ENCODE results near the gene KRTAP10-7.
"Not testable (repeated sequence)": the region's sequence is repeated elsewhere in the genome, so short reads cannot be mapped to it uniquely, and the experiment has no call there.

KRTAP10-7 gene

GRCh38 chr21:44646366-44647221 is 46.2 kb downstream of the KRTAP10-7 start, which contains the start of gene KRTAP10-11:
TSS of gene KRTAP10-11 (plus strand) at chr21:44646414. CDS start at chr21:44646459, 45 bp downstream.
- Histone ChIP-seq H3K9me3 (ENCODE audit: control extremely low read depth in 1 of 5, control insufficient read depth in 4 of 5, insufficient read depth in 2 of 5, low read depth in 1 of 5, low read length in 4 of 5) (peaks cover 6 to 16% (median 7%) of the 10 kb centered on the region in 5 experiments), H3K27me3 (replicated peaks in 2 of 5; ENCODE audit: control insufficient read depth in 4 of 5, insufficient read depth in 5 of 5, low read length in 4 of 5) (peaks cover 0 to 18% (median 0%) of the 10 kb centered on the region in 5 experiments)
- POLR2A ChIA-PET; CTCF ChIA-PET; H3K4me3 ChIP-seq (ENCODE audit: control insufficient read depth in 1 of 7, extremely low read depth in 1 of 7, insufficient read depth in 4 of 7, low read depth in 2 of 7, low read length in 6 of 7); H3K27ac ChIP-seq (ENCODE audit: insufficient read depth in 1 of 2, low read depth in 1 of 2, low read length in 2 of 2, poor library complexity in 1 of 2, severe bottlenecking in 2 of 2); H3K36me3 ChIP-seq (ENCODE audit: control insufficient read depth in 4 of 4, insufficient read depth in 4 of 4, low read length in 3 of 4); DNase-seq; H3K4me1 ChIP-seq (ENCODE audit: control extremely low read depth in 1 of 4, control insufficient read depth in 4 of 4, insufficient read depth in 4 of 4, low read length in 3 of 4): not testable (repeated sequence)
- 85% methylated on average over 19 of the region's 21 CpGs for WGBS (ENCODE audit: insufficient coverage)

GRCh38 chr21:44647222-44647552 is 46.8 kb downstream of the KRTAP10-7 start:
- Histone ChIP-seq H3K4me3 (ENCODE audit: control insufficient read depth in 1 of 7, extremely low read depth in 1 of 7, insufficient read depth in 4 of 7, low read depth in 2 of 7, low read length in 6 of 7) (no peak overlapping the region), H3K27ac (ENCODE audit: insufficient read depth in 1 of 2, low read depth in 1 of 2, low read length in 2 of 2, poor library complexity in 1 of 2, severe bottlenecking in 2 of 2) (no peak overlapping the region), H3K36me3 (ENCODE audit: control insufficient read depth in 4 of 4, insufficient read depth in 4 of 4, low read length in 3 of 4) (no peaks in the 10 kb centered on the region), H3K4me1 (ENCODE audit: control extremely low read depth in 1 of 4, control insufficient read depth in 4 of 4, insufficient read depth in 4 of 4, low read length in 3 of 4) (peaks cover 0 to 2% (median 0%) of the 10 kb centered on the region in 4 experiments), H3K27me3 (replicated peaks in 2 of 5; ENCODE audit: control insufficient read depth in 4 of 5, insufficient read depth in 5 of 5, low read length in 4 of 5) (peaks cover 0 to 18% (median 0%) of the 10 kb centered on the region in 5 experiments), H3K9me3 (ENCODE audit: control extremely low read depth in 1 of 5, control insufficient read depth in 4 of 5, insufficient read depth in 2 of 5, low read depth in 1 of 5, low read length in 4 of 5) (peaks cover 6 to 16% (median 7%) of the 10 kb centered on the region in 5 experiments)
- ChIA-PET POLR2A (no interaction called here), CTCF (no interaction called here)
- WGBS (ENCODE audit: insufficient coverage): 75% methylated on average over 8 of the region's 8 CpGs
- no peak for DNase-seq

- Histone ChIP-seq H3K9me3 (ENCODE audit: control extremely low read depth in 1 of 5, control insufficient read depth in 4 of 5, insufficient read depth in 2 of 5, low read depth in 1 of 5, low read length in 4 of 5) (peaks cover 3 to 14% (median 8%) of the 10 kb centered on the region in 5 experiments), H3K36me3 (ENCODE audit: control insufficient read depth in 4 of 4, insufficient read depth in 4 of 4, low read length in 3 of 4) (no peaks in the 10 kb centered on the region), H3K27ac (ENCODE audit: insufficient read depth in 1 of 2, low read depth in 1 of 2, low read length in 2 of 2, poor library complexity in 1 of 2, severe bottlenecking in 2 of 2) (no peak overlapping the region), H3K4me3 (ENCODE audit: control insufficient read depth in 1 of 7, extremely low read depth in 1 of 7, insufficient read depth in 4 of 7, low read depth in 2 of 7, low read length in 6 of 7) (no peak overlapping the region), H3K27me3 (replicated peaks in 2 of 5; ENCODE audit: control insufficient read depth in 4 of 5, insufficient read depth in 5 of 5, low read length in 4 of 5) (peaks cover 0 to 18% (median 0%) of the 10 kb centered on the region in 5 experiments), H3K4me1 (ENCODE audit: control extremely low read depth in 1 of 4, control insufficient read depth in 4 of 4, insufficient read depth in 4 of 4, low read length in 3 of 4) (peaks cover 0 to 2% (median 0%) of the 10 kb centered on the region in 4 experiments)
- CTCF ChIA-PET: no interaction called here
- POLR2A ChIA-PET: no interaction called here
- DNase-seq: no peak
- WGBS (ENCODE audit: insufficient coverage): 83% methylated on average over 32 of the region's 33 CpGs
Measured at GRCh38 chr21:44648557-44649311, 48.3 kb downstream of the KRTAP10-7 start.

- Histone ChIP-seq H3K36me3 (ENCODE audit: control insufficient read depth in 4 of 4, insufficient read depth in 4 of 4, low read length in 3 of 4) (no peaks in the 10 kb centered on the region), H3K4me1 (ENCODE audit: control extremely low read depth in 1 of 4, control insufficient read depth in 4 of 4, insufficient read depth in 4 of 4, low read length in 3 of 4) (peaks cover 0 to 2% (median 0%) of the 10 kb centered on the region in 4 experiments), H3K4me3 (ENCODE audit: control insufficient read depth in 1 of 7, extremely low read depth in 1 of 7, insufficient read depth in 4 of 7, low read depth in 2 of 7, low read length in 6 of 7) (no peak overlapping the region), H3K27me3 (replicated peaks in 2 of 5; ENCODE audit: control insufficient read depth in 4 of 5, insufficient read depth in 5 of 5, low read length in 4 of 5) (peaks cover 0 to 23% (median 0%) of the 10 kb centered on the region in 5 experiments), H3K27ac (ENCODE audit: insufficient read depth in 1 of 2, low read depth in 1 of 2, low read length in 2 of 2, poor library complexity in 1 of 2, severe bottlenecking in 2 of 2) (no peak overlapping the region), H3K9me3 (ENCODE audit: control extremely low read depth in 1 of 5, control insufficient read depth in 4 of 5, insufficient read depth in 2 of 5, low read depth in 1 of 5, low read length in 4 of 5) (peaks cover 0 to 13% (median 2%) of the 10 kb centered on the region in 5 experiments)
- ChIA-PET CTCF (no interaction called here), POLR2A (no interaction called here)
- DNase-seq: no peak
- WGBS (ENCODE audit: insufficient coverage): 93% methylated on average over 16 of the region's 18 CpGs
Measured at GRCh38 chr21:44649521-44650100, 49.2 kb downstream of the KRTAP10-7 start.

- POLR2A ChIA-PET: no interaction called here
Measured at GRCh38 chr21:44650265-44650972, 50.0 kb downstream of the KRTAP10-7 start.

GRCh38 chr21:44650973-44651675 is 50.7 kb downstream of the KRTAP10-7 start:
- peaks cover 0 to 22% (median 4%) of the 10 kb centered on the region in 5 experiments for H3K9me3 ChIP-seq (ENCODE audit: control extremely low read depth in 1 of 5, control insufficient read depth in 4 of 5, insufficient read depth in 2 of 5, low read depth in 1 of 5, low read length in 4 of 5)

More at GRCh38 chr21:44650265-44650972, 50.0 kb downstream of the KRTAP10-7 start:
- peaks cover 0 to 25% (median 0%) of the 10 kb centered on the region in 5 experiments for H3K27me3 ChIP-seq (replicated peaks in 2 of 5; ENCODE audit: control insufficient read depth in 4 of 5, insufficient read depth in 5 of 5, low read length in 4 of 5)
- WGBS (ENCODE audit: insufficient coverage): 93% methylated on average over 19 of the region's 20 CpGs
- no peaks in the 10 kb centered on the region for H3K36me3 ChIP-seq (ENCODE audit: control insufficient read depth in 4 of 4, insufficient read depth in 4 of 4, low read length in 3 of 4)
- H3K4me1 ChIP-seq (ENCODE audit: control extremely low read depth in 1 of 4, control insufficient read depth in 4 of 4, insufficient read depth in 4 of 4, low read length in 3 of 4): peaks cover 0 to 2% (median 0%) of the 10 kb centered on the region in 4 experiments
- peaks cover 0 to 16% (median 2%) of the 10 kb centered on the region in 5 experiments for H3K9me3 ChIP-seq (ENCODE audit: control extremely low read depth in 1 of 5, control insufficient read depth in 4 of 5, insufficient read depth in 2 of 5, low read depth in 1 of 5, low read length in 4 of 5)
- no peak overlapping the region for H3K27ac ChIP-seq (ENCODE audit: insufficient read depth in 1 of 2, low read depth in 1 of 2, low read length in 2 of 2, poor library complexity in 1 of 2, severe bottlenecking in 2 of 2)
- H3K4me3 ChIP-seq (ENCODE audit: control insufficient read depth in 1 of 7, extremely low read depth in 1 of 7, insufficient read depth in 4 of 7, low read depth in 2 of 7, low read length in 6 of 7): no peak overlapping the region
- no peak for DNase-seq
- CTCF ChIA-PET: no interaction called here

More at GRCh38 chr21:44650973-44651675, 50.7 kb downstream of the KRTAP10-7 start:
- H3K27me3 ChIP-seq (replicated peaks in 2 of 5; ENCODE audit: control insufficient read depth in 4 of 5, insufficient read depth in 5 of 5, low read length in 4 of 5): peaks cover 0 to 25% (median 0%) of the 10 kb centered on the region in 5 experiments
- peaks cover 0 to 2% (median 0%) of the 10 kb centered on the region in 4 experiments for H3K4me1 ChIP-seq (ENCODE audit: control extremely low read depth in 1 of 4, control insufficient read depth in 4 of 4, insufficient read depth in 4 of 4, low read length in 3 of 4)
- no peak overlapping the region for H3K27ac ChIP-seq (ENCODE audit: insufficient read depth in 1 of 2, low read depth in 1 of 2, low read length in 2 of 2, poor library complexity in 1 of 2, severe bottlenecking in 2 of 2)
- no peak overlapping the region for H3K4me3 ChIP-seq (ENCODE audit: control insufficient read depth in 1 of 7, extremely low read depth in 1 of 7, insufficient read depth in 4 of 7, low read depth in 2 of 7, low read length in 6 of 7)
- ChIA-PET CTCF (no interaction called here), POLR2A (no interaction called here)
- no peak for DNase-seq
- 89% methylated on average over 10 of the region's 12 CpGs for whole genome bisulfite sequencing (ENCODE audit: insufficient coverage)
- no peaks in the 10 kb centered on the region for H3K36me3 ChIP-seq (ENCODE audit: control insufficient read depth in 4 of 4, insufficient read depth in 4 of 4, low read length in 3 of 4)

Data from common myeloid progenitor, CD34-positive (primary cell).